Thoracic aorta (tissue), 2 donors: Measurements from ENCODE around the gene TMLHE. TPM values are rescaled to one million over a fixed set of nuclear protein-coding genes. Genes with fewer than 3 reads are reported as not detected.
"Not testable (repeated sequence)": the region's sequence is repeated elsewhere in the genome, so short reads cannot be mapped to it uniquely, and the experiment has no call there.

Experiments
- ATAC-seq: fragments of 150-250 bp; one replicate; pipeline ENCODE4 v1.8.0; 2017; ENCODE audit warnings: low read depth; ENCODE audit not compliant: insufficient number of reproducible peaks, low FRiP score
- DNase-seq: peaks from one replicate; pipeline ENCODE4 v3.0.0-alpha.2; 2020; ENCODE audit warnings: low spot score
- H3K27ac ChIP-seq, 2 donors: fragments of 200-600 bp; sonication (generic); 1 replicate in 1 of 2; 2 replicates in 1 of 2; pipeline ENCODE4 v1.5.1; 2016; ENCODE audit warnings: mild to moderate bottlenecking in 2 of 2, moderate library complexity in 2 of 2
- H3K27me3 ChIP-seq: fragments of 200-600 bp; sonication (generic); replicated peaks from 2 replicates; pipeline ENCODE4 v1.6.0; 2016; ENCODE audit warnings: mild to moderate bottlenecking; ENCODE audit not compliant: insufficient read depth
- H3K36me3 ChIP-seq: fragments of 200-600 bp; sonication (generic); one replicate; pipeline ENCODE4 v1.5.1; 2016
- H3K4me1 ChIP-seq, 2 donors: fragments of 200-600 bp; sonication (generic); 1 replicate in 1 of 2; 2 replicates in 1 of 2; pipeline versions ENCODE4 v1.5.1 to v1.6.0; 2016; ENCODE audit warnings: low read depth in 2 of 2, mild to moderate bottlenecking in 1 of 2; ENCODE audit not compliant: control insufficient read depth in 1 of 2
- H3K4me3 ChIP-seq: fragments of 200-600 bp; sonication (generic); 2 replicates; pipeline ENCODE4 v1.5.1; 2016; ENCODE audit warnings: mild to moderate bottlenecking
- H3K9me3 ChIP-seq: fragments of 200-600 bp; sonication (generic); 2 replicates; pipeline ENCODE4 v1.5.1; 2016
- CTCF ChIP-seq: fragments of 200-600 bp; sonication (generic); IDR thresholded peaks from one replicate; pipeline ENCODE4 v1.5.1; 2019; ENCODE audit warnings: antibody characterized with exemption
- total RNA-seq, 2 donors: library from RNA; depleted of rRNA; stranded (reverse); fragments of >200 nt; gene quantifications; one replicate each; pipeline versions ENCODE4 v1.1.0 to v1.2.3, GENCODE V29; 2016

The TMLHE gene
- total RNA-seq, 2 donors from 2014 or later = 15.8 to 18.3 TPM

- not testable (repeated sequence) for H3K4me1 ChIP-seq, H3K36me3 ChIP-seq, H3K27me3 ChIP-seq, ATAC-seq, H3K9me3 ChIP-seq, DNase-seq, H3K27ac ChIP-seq, H3K4me3 ChIP-seq
These were observed 135.6 kb downstream of the TMLHE start for GRCh38 chrX:155477136-155477535.

- not testable (repeated sequence) for H3K27me3 ChIP-seq, H3K4me3 ChIP-seq, H3K4me1 ChIP-seq, H3K27ac ChIP-seq, H3K36me3 ChIP-seq, H3K9me3 ChIP-seq, ATAC-seq, DNase-seq
These were observed 146.3 kb downstream of the TMLHE start for GRCh38 chrX:155466269-155466938.

- DNase-seq, H3K27ac ChIP-seq, H3K4me3 ChIP-seq, H3K4me1 ChIP-seq, H3K27me3 ChIP-seq, ATAC-seq, H3K9me3 ChIP-seq, H3K36me3 ChIP-seq: not testable (repeated sequence)
These were observed 152.3 kb downstream of the TMLHE start for GRCh38 chrX:155460501-155460900.

GRCh38 chrX:155458471-155458870 is 154.3 kb downstream of the TMLHE start, which contains the start of gene F8A3:
F8A3 (minus strand) TSS chrX:155458620; CDS start chrX:155458600, 20 bp downstream.
- H3K4me1 ChIP-seq, H3K27ac ChIP-seq, DNase-seq, H3K27me3 ChIP-seq, H3K4me3 ChIP-seq, H3K36me3 ChIP-seq, H3K9me3 ChIP-seq: not testable (repeated sequence)
- ATAC-seq = peak; percentile 28

- not testable (repeated sequence) for H3K36me3 ChIP-seq, H3K4me3 ChIP-seq, H3K9me3 ChIP-seq, H3K27me3 ChIP-seq, DNase-seq, H3K4me1 ChIP-seq, H3K27ac ChIP-seq
- ATAC-seq = peak; percentile 43
These were observed 154.8 kb downstream of the TMLHE start for GRCh38 chrX:155457761-155458447.

- Histone ChIP-seq H3K27me3 (no peaks in the 10 kb centered on the region), H3K4me3 (no peak overlapping the region), H3K27ac (no peak overlapping the region), H3K9me3 (no peaks in the 10 kb centered on the region), H3K4me1 (no peaks in the 10 kb centered on the region), H3K36me3 (no peaks in the 10 kb centered on the region)
- no peak for TF ChIP-seq CTCF
- ATAC-seq = no peak
- no peak for DNase-seq
These were observed 171.7 kb downstream of the TMLHE start for GRCh38 chrX:155441097-155441496.

Other genes with a start within 250 kb of the TMLHE start
- gene F8A2, start 230.9 kb downstream of the TMLHE start, total RNA-seq = 1 to 10 TPM in 1 of 2 donors, not detected in 1; 8.7 TPM
- 10 to 100 TPM; 13.5 to 34.4 TPM for gene F8A3, start 154.3 kb downstream of the TMLHE start, total RNA-seq
- gene SPRY3, start 366 bp downstream of the TMLHE start, total RNA-seq = 1 to 10 TPM; 1.9 to 3.2 TPM